ENCODE data around the gene NUF2. TPM values are rescaled to one million over a fixed set of nuclear protein-coding genes. Genes with fewer than 3 reads are reported as not detected.

NUF2 gene
- total RNA-seq, 1 experiment from 2014 or later = 23.8 TPM

DNA sequence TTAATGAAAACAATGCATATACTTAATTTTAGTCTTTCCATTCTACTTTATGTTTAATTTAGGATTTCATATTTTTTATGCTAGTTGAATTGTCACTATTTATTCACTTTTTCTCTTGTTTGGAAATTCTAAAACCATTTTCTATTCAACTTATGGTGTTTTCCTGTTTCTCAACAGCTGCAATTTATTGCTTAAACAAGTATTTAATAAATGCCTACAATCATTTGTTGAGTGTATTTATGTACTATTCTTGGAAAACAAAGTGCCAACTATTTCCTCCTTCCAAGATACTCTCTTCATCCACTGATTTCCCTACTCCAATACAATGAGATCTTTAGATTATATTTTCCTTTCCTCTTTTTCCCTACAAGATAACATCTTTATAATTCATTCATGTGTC lies 65.4 kb downstream of the NUF2 start:
- no peaks in the 10 kb centered on the region for H3K9me3 Mint-ChIP-seq (ENCODE audit: unreplicated experiment)
- peaks cover 38% of the 10 kb centered on the region for H3K27me3 Mint-ChIP-seq (ENCODE audit: insufficient read depth, unreplicated experiment)
- H3K27ac Mint-ChIP-seq (ENCODE audit: low read depth, unreplicated experiment) = no peak overlapping the region
- TF ChIP-seq, protein P1, sequence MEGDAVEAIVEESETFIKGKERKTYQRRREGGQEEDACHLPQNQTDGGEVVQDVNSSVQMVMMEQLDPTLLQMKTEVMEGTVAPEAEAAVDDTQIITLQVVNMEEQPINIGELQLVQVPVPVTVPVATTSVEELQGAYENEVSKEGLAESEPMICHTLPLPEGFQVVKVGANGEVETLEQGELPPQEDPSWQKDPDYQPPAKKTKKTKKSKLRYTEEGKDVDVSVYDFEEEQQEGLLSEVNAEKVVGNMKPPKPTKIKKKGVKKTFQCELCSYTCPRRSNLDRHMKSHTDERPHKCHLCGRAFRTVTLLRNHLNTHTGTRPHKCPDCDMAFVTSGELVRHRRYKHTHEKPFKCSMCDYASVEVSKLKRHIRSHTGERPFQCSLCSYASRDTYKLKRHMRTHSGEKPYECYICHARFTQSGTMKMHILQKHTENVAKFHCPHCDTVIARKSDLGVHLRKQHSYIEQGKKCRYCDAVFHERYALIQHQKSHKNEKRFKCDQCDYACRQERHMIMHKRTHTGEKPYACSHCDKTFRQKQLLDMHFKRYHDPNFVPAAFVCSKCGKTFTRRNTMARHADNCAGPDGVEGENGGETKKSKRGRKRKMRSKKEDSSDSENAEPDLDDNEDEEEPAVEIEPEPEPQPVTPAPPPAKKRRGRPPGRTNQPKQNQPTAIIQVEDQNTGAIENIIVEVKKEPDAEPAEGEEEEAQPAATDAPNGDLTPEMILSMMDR (IDR thresholded peaks at IDR 0.05; ENCODE audit: unreplicated experiment) = no peak
- H3K36me3 Mint-ChIP-seq (ENCODE audit: insufficient read depth, unreplicated experiment) = no peaks in the 10 kb centered on the region
- no TSS peak for BruUV-seq (replicated peaks)
- POLR2A ChIA-PET = interaction anchor here (0.6 kb wide), 1 partner anchor 63 kb away, joined by 4 read pairs; no protein-coding TSS in a partner anchor
- intact Hi-C loops (cut with micrococcal nuclease) = no loop called here
- H3K4me3 Mint-ChIP-seq (ENCODE audit: unreplicated experiment) = no peak overlapping the region
- CTCF ChIA-PET = no interaction called here
- no peak for DNase-seq (ENCODE audit: unreplicated experiment)
- H3K4me1 Mint-ChIP-seq (ENCODE audit: insufficient read depth, unreplicated experiment) = no peaks in the 10 kb centered on the region

DNA sequence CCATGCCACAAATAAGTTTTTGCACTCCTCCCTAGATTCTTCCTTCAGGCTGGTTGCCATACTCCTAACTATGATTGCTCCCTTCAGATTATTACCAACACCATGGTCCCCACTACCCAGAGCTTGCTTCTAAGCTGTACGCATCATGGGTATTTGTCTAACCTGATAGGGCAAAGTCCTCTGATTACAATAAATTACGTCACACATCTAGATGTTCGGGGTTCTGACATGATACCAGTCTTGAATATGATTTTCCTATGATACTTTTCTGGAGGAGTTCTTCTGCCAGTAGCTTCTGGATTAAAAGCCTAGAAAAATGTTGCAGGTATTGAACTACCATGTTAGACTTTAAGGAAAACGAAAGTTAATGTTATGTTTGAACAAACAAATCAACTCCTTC lies 67.2 kb downstream of the NUF2 start:
- peaks cover 31% of the 10 kb centered on the region for H3K27me3 Mint-ChIP-seq (ENCODE audit: insufficient read depth, unreplicated experiment)
- intact Hi-C loops (cut with micrococcal nuclease) = no loop called here
- TF ChIP-seq, protein P1 (IDR thresholded peaks at IDR 0.05; ENCODE audit: unreplicated experiment) = no peak
- peaks cover 3% of the 10 kb centered on the region for H3K9me3 Mint-ChIP-seq (ENCODE audit: unreplicated experiment)
- CTCF ChIA-PET = interaction anchor here (0.5 to 1.4 kb wide), 4 partner anchors 9 to 1365 kb away, joined by 3 to 8 read pairs (median 4); partner anchors contain the start of gene OLFML2B
- DNase-seq (ENCODE audit: unreplicated experiment) = no peak
- H3K4me3 Mint-ChIP-seq (ENCODE audit: unreplicated experiment) = no peak overlapping the region
- no TSS peak for BruUV-seq (replicated peaks)
- H3K4me1 Mint-ChIP-seq (ENCODE audit: insufficient read depth, unreplicated experiment) = no peaks in the 10 kb centered on the region
- no peak overlapping the region for H3K27ac Mint-ChIP-seq (ENCODE audit: low read depth, unreplicated experiment)
- POLR2A ChIA-PET = interaction anchor here (0.7 kb wide), 1 partner anchor 1950 kb away, joined by 3 read pairs; no protein-coding TSS in a partner anchor
- no peaks in the 10 kb centered on the region for H3K36me3 Mint-ChIP-seq (ENCODE audit: insufficient read depth, unreplicated experiment)

DNA sequence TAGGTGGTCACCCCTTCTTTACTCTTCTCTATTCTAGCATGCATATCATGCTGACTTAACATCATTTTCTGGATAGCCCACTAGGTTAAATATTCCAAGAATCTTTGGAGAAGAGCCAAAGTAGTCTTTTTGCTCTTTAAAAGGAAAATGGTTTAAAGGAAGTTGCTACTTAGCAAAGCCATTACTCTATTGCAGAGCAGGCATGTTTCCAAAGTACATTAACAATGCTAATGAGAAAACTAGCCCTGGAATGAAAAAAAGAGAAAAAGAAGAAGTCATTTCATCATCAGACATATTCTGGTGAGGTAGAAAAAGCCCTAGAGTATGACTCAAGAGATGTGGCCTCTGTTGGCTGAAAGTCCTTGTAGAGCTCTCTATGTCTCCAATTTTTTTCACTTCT lies 74.0 kb downstream of the NUF2 start:
- peaks cover 24% of the 10 kb centered on the region for H3K27me3 Mint-ChIP-seq (ENCODE audit: insufficient read depth, unreplicated experiment)
- H3K9me3 Mint-ChIP-seq (ENCODE audit: unreplicated experiment) = peaks cover 7% of the 10 kb centered on the region
- POLR2A ChIA-PET = no interaction called here
- no TSS peak for BruUV-seq (replicated peaks)
- intact Hi-C loops (cut with micrococcal nuclease) = no loop called here
- no peaks in the 10 kb centered on the region for H3K36me3 Mint-ChIP-seq (ENCODE audit: insufficient read depth, unreplicated experiment)
- no peak for DNase-seq (ENCODE audit: unreplicated experiment)
- TF ChIP-seq, protein P1 (IDR thresholded peaks at IDR 0.05; ENCODE audit: unreplicated experiment) = no peak
- H3K4me1 Mint-ChIP-seq (ENCODE audit: insufficient read depth, unreplicated experiment) = no peaks in the 10 kb centered on the region
- no peak overlapping the region for H3K27ac Mint-ChIP-seq (ENCODE audit: low read depth, unreplicated experiment)
- CTCF ChIA-PET = interaction anchor here (2.8 kb wide), 1 partner anchor 15 kb away, joined by 25 read pairs; no protein-coding TSS in a partner anchor
- no peak overlapping the region for H3K4me3 Mint-ChIP-seq (ENCODE audit: unreplicated experiment)

DNA sequence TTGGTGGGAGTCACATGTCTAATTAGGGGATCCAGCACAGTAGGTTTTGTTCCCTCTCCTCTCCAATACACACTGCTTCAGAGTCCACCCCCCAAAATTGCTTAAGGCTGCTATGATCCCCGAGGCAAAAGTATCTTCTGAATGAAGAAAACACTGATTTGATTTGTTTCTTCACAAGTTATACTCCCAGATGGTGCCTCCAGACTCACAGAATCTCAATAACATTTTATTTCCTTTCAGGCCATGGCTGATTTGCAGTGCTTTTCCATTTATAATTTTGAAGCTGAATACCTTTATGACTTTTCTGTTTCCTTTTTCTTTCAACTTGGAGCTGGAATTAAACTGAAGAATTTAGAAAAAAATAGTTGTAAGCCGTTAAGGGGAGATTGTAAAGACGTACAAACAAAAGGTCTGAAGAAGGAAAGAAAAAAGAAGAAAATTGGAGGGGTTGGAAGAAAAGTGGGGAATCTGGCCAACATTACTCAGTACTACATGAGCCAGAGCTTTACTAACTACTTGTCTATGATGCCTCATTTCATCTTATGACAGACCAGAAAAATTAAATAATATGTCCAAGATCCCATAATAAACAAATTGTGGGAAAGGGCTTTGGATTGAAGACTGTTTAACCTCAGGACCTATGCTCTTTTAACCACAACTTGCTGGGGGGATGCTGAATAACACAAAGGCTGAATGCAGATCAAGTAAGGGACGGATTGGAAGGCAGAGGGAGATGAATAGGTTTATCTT lies 75.9 kb downstream of the NUF2 start:
- Mint-ChIP-seq H3K9me3 (ENCODE audit: unreplicated experiment) (peaks cover 7% of the 10 kb centered on the region), H3K4me3 (ENCODE audit: unreplicated experiment) (no peak overlapping the region), H3K27ac (ENCODE audit: low read depth, unreplicated experiment) (no peak overlapping the region), H3K27me3 (ENCODE audit: insufficient read depth, unreplicated experiment) (peaks cover 24% of the 10 kb centered on the region), H3K4me1 (ENCODE audit: insufficient read depth, unreplicated experiment) (no peaks in the 10 kb centered on the region), H3K36me3 (ENCODE audit: insufficient read depth, unreplicated experiment) (no peaks in the 10 kb centered on the region)
- intact Hi-C loops (cut with micrococcal nuclease) = no loop called here
- DNase-seq (ENCODE audit: unreplicated experiment) = no peak
- TF ChIP-seq, protein P1 (IDR thresholded peaks at IDR 0.05; ENCODE audit: unreplicated experiment) = no peak
- BruUV-seq (replicated peaks) = no TSS peak
- CTCF ChIA-PET = interaction anchor here (0.7 to 1.7 kb wide), 8 partner anchors 9 to 1676 kb away, joined by 3 to 10 read pairs (median 3); no protein-coding TSS in a partner anchor
- POLR2A ChIA-PET = no interaction called here
